Measurements from ENCODE around the gene ATXN1. TPM values are rescaled to one million over a fixed set of nuclear protein-coding genes. Genes with fewer than 3 reads are reported as not detected.
A peak's percentile ranks its signal among the peaks of the same experiment; 100 is the strongest.

ATXN1 gene
- total RNA-seq, 1 donor from 2014 or later = 64.5 TPM

- H3K27ac Mint-ChIP-seq (ENCODE audit: unreplicated experiment) = no peak overlapping the region
- DNase-seq (ENCODE audit: low spot score) = no peak
- TF ChIP-seq CTCF (IDR thresholded peaks at IDR 0.05) = no peak
- H3K27me3 Mint-ChIP-seq (ENCODE audit: low read depth) = no peaks in the 10 kb centered on the region
- peaks cover 32% of the 10 kb centered on the region for H3K4me1 Mint-ChIP-seq (ENCODE audit: low read depth)
- no peak overlapping the region for H3K4me3 Mint-ChIP-seq (ENCODE audit: unreplicated experiment)
- peaks cover 6% of the 10 kb centered on the region for H3K9me3 Mint-ChIP-seq (ENCODE audit: low read depth)
- peaks cover 2% of the 10 kb centered on the region for H3K36me3 Mint-ChIP-seq (ENCODE audit: low read depth)
Observed at GRCh38 chr6:16503241-16503775, 258.0 kb downstream of the ATXN1 start.

GRCh38 chr6:16498957-16499356, 262.3 kb downstream of the ATXN1 start:
- H3K27me3 Mint-ChIP-seq (ENCODE audit: low read depth) = no peaks in the 10 kb centered on the region
- H3K4me1 Mint-ChIP-seq (ENCODE audit: low read depth) = peaks cover 46% of the 10 kb centered on the region

GRCh38 chr6:16498237-16498636, 263.0 kb downstream of the ATXN1 start:
- Mint-ChIP-seq H3K9me3 (ENCODE audit: low read depth) (peaks cover 6% of the 10 kb centered on the region), H3K36me3 (ENCODE audit: low read depth) (peaks cover 2% of the 10 kb centered on the region), H3K27ac (ENCODE audit: unreplicated experiment) (peak overlapping the region; percentile 52), H3K4me3 (ENCODE audit: unreplicated experiment) (no peak overlapping the region), H3K4me1 (ENCODE audit: low read depth) (peaks cover 48% of the 10 kb centered on the region), H3K27me3 (ENCODE audit: low read depth) (no peaks in the 10 kb centered on the region)
- TF ChIP-seq CTCF (IDR thresholded peaks at IDR 0.05) = no peak
- DNase-seq (ENCODE audit: low spot score) = no peak

More at GRCh38 chr6:16498957-16499356, 262.3 kb downstream of the ATXN1 start:
- DNase-seq (ENCODE audit: low spot score) = no peak
- Mint-ChIP-seq H3K27ac (ENCODE audit: unreplicated experiment) (no peak overlapping the region), H3K36me3 (ENCODE audit: low read depth) (peaks cover 2% of the 10 kb centered on the region), H3K9me3 (ENCODE audit: low read depth) (peaks cover 6% of the 10 kb centered on the region), H3K4me3 (ENCODE audit: unreplicated experiment) (no peak overlapping the region)
- TF ChIP-seq CTCF (IDR thresholded peaks at IDR 0.05) = no peak

- Mint-ChIP-seq H3K27me3 (ENCODE audit: low read depth) (no peaks in the 10 kb centered on the region), H3K4me1 (ENCODE audit: low read depth) (peaks cover 42% of the 10 kb centered on the region), H3K36me3 (ENCODE audit: low read depth) (peaks cover 2% of the 10 kb centered on the region), H3K9me3 (ENCODE audit: low read depth) (peaks cover 6% of the 10 kb centered on the region), H3K4me3 (ENCODE audit: unreplicated experiment) (peak overlapping the region; percentile 29), H3K27ac (ENCODE audit: unreplicated experiment) (peak overlapping the region; percentile 81)
- TF ChIP-seq CTCF (IDR thresholded peaks at IDR 0.05) = no peak
- no peak for DNase-seq (ENCODE audit: low spot score)
Observed at GRCh38 chr6:16496991-16497801, 264.1 kb downstream of the ATXN1 start.

GRCh38 chr6:16496210-16496609, 265.1 kb downstream of the ATXN1 start:
- peak; percentile 30 for TF ChIP-seq CTCF (IDR thresholded peaks at IDR 0.05)
- Mint-ChIP-seq H3K4me1 (ENCODE audit: low read depth) (peaks cover 42% of the 10 kb centered on the region), H3K4me3 (ENCODE audit: unreplicated experiment) (no peak overlapping the region)

More at GRCh38 chr6:16496210-16496609, 265.1 kb downstream of the ATXN1 start:
- H3K27ac Mint-ChIP-seq (ENCODE audit: unreplicated experiment) = peak overlapping the region; percentile 81
- H3K36me3 Mint-ChIP-seq (ENCODE audit: low read depth) = no peaks in the 10 kb centered on the region
- no peaks in the 10 kb centered on the region for H3K27me3 Mint-ChIP-seq (ENCODE audit: low read depth)
- no peak for DNase-seq (ENCODE audit: low spot score)
- H3K9me3 Mint-ChIP-seq (ENCODE audit: low read depth) = peaks cover 3% of the 10 kb centered on the region

Data from chondrocyte (in vitro differentiated cells).